ENCODE results near the gene CYP2A13. TPM values are rescaled to one million over a fixed set of nuclear protein-coding genes. Genes with fewer than 3 reads are reported as not detected.
"Not testable (repeated sequence)": the region's sequence is repeated elsewhere in the genome, so short reads cannot be mapped to it uniquely, and the experiment has no call there.

CYP2A13 gene
- total and polyA plus RNA-seq, 2 experiments from 2014 or later: 0.27 to 0.35 TPM

GRCh38 chr19:41127801-41128300, 39.6 kb downstream of the CYP2A13 start:
- H3K36me3 Mint-ChIP-seq (ENCODE audit: low read depth); H3K27me3 ChIP-seq (ENCODE audit: insufficient read depth); H2AFZ ChIP-seq; H3K36me3 ChIP-seq (ENCODE audit: insufficient read depth); H3K9me3 Mint-ChIP-seq; H4K20me1 ChIP-seq (replicated peaks; ENCODE audit: insufficient read depth); H3F3A ChIP-seq (replicated peaks; ENCODE audit: low read depth); H3K27ac Mint-ChIP-seq; H3K9me2 ChIP-seq (ENCODE audit: insufficient read depth); H3K4me1 ChIP-seq (ENCODE audit: insufficient read depth); H3K79me2 ChIP-seq (replicated peaks; ENCODE audit: insufficient read depth): not testable (repeated sequence)
- H3K4me2 ChIP-seq: peak overlapping the region; percentile 58; the same call in 1 of the 2 replicates
- H3K27ac ChIP-seq (ENCODE audit: low read depth): 0 out of 2 replicates have a peak overlapping the region, but pooled peaks have one; percentile 73
- peak overlapping the region; percentile 37; the same call in 1 of the 2 replicates for H3K4me3 ChIP-seq
- Mint-ChIP-seq H3K4me3 (peak overlapping the region; percentile 50; the same call in 2 of the 3 replicates), H3K4me1 (peaks cover 23% of the 10 kb centered on the region), H3K27me3 (ENCODE audit: insufficient read depth, low read depth, poor library complexity) (peaks cover 17% of the 10 kb centered on the region)
- 0 out of 2 replicates have a peak, but pooled peaks have one; percentile 16 for TF ChIP-seq CREB1 (CRISPR knock-in tag; IDR thresholded peaks at IDR 0.05; ENCODE audit: low read depth)
- TF ChIP-seq, protein P1, sequence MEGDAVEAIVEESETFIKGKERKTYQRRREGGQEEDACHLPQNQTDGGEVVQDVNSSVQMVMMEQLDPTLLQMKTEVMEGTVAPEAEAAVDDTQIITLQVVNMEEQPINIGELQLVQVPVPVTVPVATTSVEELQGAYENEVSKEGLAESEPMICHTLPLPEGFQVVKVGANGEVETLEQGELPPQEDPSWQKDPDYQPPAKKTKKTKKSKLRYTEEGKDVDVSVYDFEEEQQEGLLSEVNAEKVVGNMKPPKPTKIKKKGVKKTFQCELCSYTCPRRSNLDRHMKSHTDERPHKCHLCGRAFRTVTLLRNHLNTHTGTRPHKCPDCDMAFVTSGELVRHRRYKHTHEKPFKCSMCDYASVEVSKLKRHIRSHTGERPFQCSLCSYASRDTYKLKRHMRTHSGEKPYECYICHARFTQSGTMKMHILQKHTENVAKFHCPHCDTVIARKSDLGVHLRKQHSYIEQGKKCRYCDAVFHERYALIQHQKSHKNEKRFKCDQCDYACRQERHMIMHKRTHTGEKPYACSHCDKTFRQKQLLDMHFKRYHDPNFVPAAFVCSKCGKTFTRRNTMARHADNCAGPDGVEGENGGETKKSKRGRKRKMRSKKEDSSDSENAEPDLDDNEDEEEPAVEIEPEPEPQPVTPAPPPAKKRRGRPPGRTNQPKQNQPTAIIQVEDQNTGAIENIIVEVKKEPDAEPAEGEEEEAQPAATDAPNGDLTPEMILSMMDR (conservative IDR thresholded peaks at IDR 0.05; ENCODE audit: low read depth in 2 of 2): peak in 1 of 2 experiments; percentile 46; a peak in 2 of 4 replicates
- ATAC-seq (peak; percentile 91), DNase-seq (ENCODE audit: low spot score) (peak; percentile 77)

GRCh38 chr19:41128692-41129091, 40.4 kb downstream of the CYP2A13 start:
- ATAC-seq: no peak
- Histone ChIP-seq H4K20me1 (replicated peaks; ENCODE audit: insufficient read depth) (no peaks in the 10 kb centered on the region), H3K36me3 (ENCODE audit: insufficient read depth) (no peaks in the 10 kb centered on the region), H3K79me2 (replicated peaks; ENCODE audit: insufficient read depth) (no peaks in the 10 kb centered on the region), H2AFZ (no peak overlapping the region), H3K27me3 (ENCODE audit: insufficient read depth) (0 out of 2 replicates have a peak, but pooled peaks cover 4% of the 10 kb centered on the region), H3F3A (replicated peaks; ENCODE audit: low read depth) (0 out of 2 replicates have a peak, but pooled peaks cover 3% of the 10 kb centered on the region), H3K4me1 (ENCODE audit: insufficient read depth) (peaks cover 8% of the 10 kb centered on the region; the same call in 1 of the 2 replicates), H3K9me2 (ENCODE audit: insufficient read depth) (no peaks in the 10 kb centered on the region), H3K4me2 (0 out of 2 replicates have a peak overlapping the region, but pooled peaks have one; percentile 58), H3K27ac (ENCODE audit: low read depth) (no peak overlapping the region), H3K4me3 (no peak overlapping the region)
- Mint-ChIP-seq H3K4me1 (peaks cover 23% of the 10 kb centered on the region), H3K27me3 (ENCODE audit: insufficient read depth, low read depth, poor library complexity) (peaks cover 18% of the 10 kb centered on the region), H3K4me3 (no peak overlapping the region), H3K36me3 (ENCODE audit: low read depth) (no peaks in the 10 kb centered on the region; the same call in 2 of the 3 replicates), H3K9me3 (peaks cover 2% of the 10 kb centered on the region; the same call in 2 of the 3 replicates), H3K27ac (no peak overlapping the region)
- no peak for DNase-seq (ENCODE audit: low spot score)
- TF ChIP-seq ZNF331 (CRISPR knock-in tag; IDR thresholded peaks at IDR 0.05; ENCODE audit: low read depth): no peak
- TF ChIP-seq ZNF114 (CRISPR knock-in tag; IDR thresholded peaks at IDR 0.05): no peak
- TF ChIP-seq ZNF462 (CRISPR knock-in tag; IDR thresholded peaks at IDR 0.05): no peak
- no peak for TF ChIP-seq REST (IDR thresholded peaks at IDR 0.05; ENCODE audit: unreplicated experiment)
- no peak for TF ChIP-seq CREB1 (CRISPR knock-in tag; IDR thresholded peaks at IDR 0.05; ENCODE audit: low read depth)
- no peak for TF ChIP-seq EZH2 (IDR thresholded peaks at IDR 0.05; ENCODE audit: low read depth, unreplicated experiment)
- TF ChIP-seq NANOG (IDR thresholded peaks at IDR 0.05; ENCODE audit: borderline replicate concordance): no peak
- TF ChIP-seq EZH2phosphoT487 (IDR thresholded peaks at IDR 0.05; ENCODE audit: unreplicated experiment): no peak

Data from GM23338 (cell line).